HEK293 (cell line): ENCODE data around the gene PIGBOS1.
"Not testable (repeated sequence)": the region's sequence is repeated elsewhere in the genome, so short reads cannot be mapped to it uniquely, and the experiment has no call there.

Experiments
- CTCF ChIA-PET: fragments of 350-600 bp; formaldehyde crosslinking; extraction: SDS; loops from one replicate; lab custom pipeline; 2021; ENCODE audit warnings: antibody characterized with exemption; lab: Yijun Ruan, JAX
- POLR2A ChIA-PET: fragments of 300-600 bp; formaldehyde crosslinking; extraction: SDS; loops from one replicate; lab custom pipeline; 2020; ENCODE audit warnings: antibody characterized with exemption, inconsistent platforms; lab: Yijun Ruan, JAX
- H3K27ac ChIP-seq: fragments of 200-500 bp; sonication (Bioruptor generic); 2 replicates; pipeline ENCODE4 v1.5.1; 2014; ENCODE audit warnings: low read depth, low read length, control low read depth, inconsistent platforms; ENCODE audit errors: extremely low read depth
- H3K36me3 ChIP-seq, 2 experiments: fragments of 200-500 bp in 1 of 2; sonication (Bioruptor generic) in 1 of 2; 1 replicate in 1 of 2; 2 replicates in 1 of 2; pipeline ENCODE4 v1.5.1; 2014 to 2017; ENCODE audit warnings: inconsistent platforms in 2 of 2, low read length in 2 of 2; ENCODE audit not compliant: control insufficient read depth in 2 of 2, insufficient read depth in 1 of 2
- H3K4me1 ChIP-seq: fragments of 200-500 bp; sonication (Bioruptor generic); 2 replicates; pipeline ENCODE4 v1.5.1; 2014; ENCODE audit warnings: mild to moderate bottlenecking, low read length, inconsistent platforms; ENCODE audit not compliant: control insufficient read depth, insufficient read depth
- H3K4me3 ChIP-seq: 2 replicates; pipeline ENCODE4 v1.5.1; 2011; ENCODE audit warnings: low read depth, mild to moderate bottlenecking, control low read depth, low read length, moderate library complexity
- H3K9me3 ChIP-seq: fragments of 200-500 bp; sonication (Bioruptor generic); 2 replicates; pipeline ENCODE4 v1.5.1; 2014; ENCODE audit warnings: low read depth, low read length, inconsistent platforms; ENCODE audit not compliant: control insufficient read depth, insufficient read depth
- KLF8 ChIP-seq: fragments of 450-650 bp; formaldehyde crosslinking; IDR thresholded peaks from 2 replicates; pipeline ENCODE4 v1.5.1; 2016; ENCODE audit warnings: missing biosample characterization, missing genetic modification characterization
- PRDM4 ChIP-seq: fragments of 450-650 bp; formaldehyde crosslinking; IDR thresholded peaks from 2 replicates; pipeline ENCODE4 v1.5.1; 2017; ENCODE audit warnings: missing biosample characterization, missing genetic modification characterization
- SP3 ChIP-seq: fragments of 450-650 bp; formaldehyde crosslinking; IDR thresholded peaks from 2 replicates; pipeline ENCODE4 v1.5.1; 2016; ENCODE audit warnings: missing biosample characterization, missing genetic modification characterization
- ZNF138 ChIP-seq: fragments of 450-650 bp; formaldehyde crosslinking; IDR thresholded peaks from 2 replicates; pipeline ENCODE4 v1.5.1; 2016; ENCODE audit warnings: missing biosample characterization, missing genetic modification characterization, borderline replicate concordance
- ZNF146 ChIP-seq: fragments of 450-650 bp; formaldehyde crosslinking; IDR thresholded peaks from 2 replicates; pipeline ENCODE4 v1.5.1; 2016; ENCODE audit warnings: missing biosample characterization, missing genetic modification characterization
- ZNF37A ChIP-seq: fragments of 450-650 bp; IDR thresholded peaks from 2 replicates; pipeline ENCODE4 v1.5.1; 2018; ENCODE audit warnings: missing biosample characterization, missing genetic modification characterization
- ZNF580 ChIP-seq: fragments of 450-650 bp; formaldehyde crosslinking; IDR thresholded peaks from 2 replicates; pipeline ENCODE4 v1.5.1; 2016; ENCODE audit warnings: missing biosample characterization, missing genetic modification characterization
- ZNF704 ChIP-seq: fragments of 450-650 bp; formaldehyde crosslinking; IDR thresholded peaks from 2 replicates; pipeline ENCODE4 v1.5.1; 2016; ENCODE audit warnings: missing biosample characterization, missing genetic modification characterization
- TF ChIP-seq, protein P1 (sequence below): fragments of 450-650 bp; formaldehyde crosslinking; IDR thresholded peaks from 2 replicates; pipeline ENCODE4 v1.5.1; 2016; ENCODE audit warnings: missing biosample characterization, missing genetic modification characterization
- TF ChIP-seq, protein P2 (sequence below): fragments of 450-650 bp; formaldehyde crosslinking; IDR thresholded peaks from 2 replicates; pipeline ENCODE4 v1.5.1; 2017; ENCODE audit warnings: missing biosample characterization, missing genetic modification characterization
- TF ChIP-seq, protein P3 (sequence below): fragments of 450-650 bp; formaldehyde crosslinking; IDR thresholded peaks from 2 replicates; pipeline ENCODE4 v1.5.1; 2016; ENCODE audit warnings: missing biosample characterization, missing genetic modification characterization
- TF ChIP-seq, protein P4 (sequence below): fragments of 450-650 bp; formaldehyde crosslinking; IDR thresholded peaks from 2 replicates; pipeline ENCODE4 v1.5.1; 2016; ENCODE audit warnings: missing biosample characterization, missing genetic modification characterization

The PIGBOS1 gene

DNA sequence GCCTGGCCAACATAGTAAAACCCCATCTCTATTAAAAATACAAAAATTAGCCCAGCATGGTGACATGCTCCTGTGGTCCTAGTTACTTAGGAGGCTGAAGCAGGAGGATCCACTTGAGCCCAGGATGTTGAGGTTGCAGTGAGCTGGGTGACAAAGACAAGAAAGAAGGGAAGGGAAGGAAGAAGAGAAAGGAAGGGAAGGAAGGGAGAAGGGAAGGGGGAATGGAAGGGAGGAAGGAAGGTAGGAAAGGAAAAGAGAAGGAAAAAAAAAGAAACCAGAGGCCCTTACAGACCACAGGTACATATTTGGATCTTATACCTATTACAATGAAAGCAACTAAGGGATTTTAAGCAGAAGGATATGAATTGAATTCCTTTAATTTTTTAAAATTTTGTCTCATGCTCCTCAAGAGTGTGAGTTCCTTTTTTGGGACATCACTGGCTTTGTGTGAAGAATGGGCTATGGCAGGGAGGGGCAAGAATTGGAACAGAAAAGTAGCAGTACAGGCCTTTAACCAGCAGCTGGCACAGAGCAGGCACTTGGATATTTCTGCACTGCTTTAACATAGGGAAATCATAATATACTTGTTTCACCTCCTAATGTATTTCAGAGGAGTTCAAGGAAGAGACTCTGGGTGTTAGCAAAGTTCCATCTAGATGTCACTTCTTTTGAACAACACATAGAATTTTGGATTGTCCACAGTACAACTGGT lies 37.2 kb downstream of the PIGBOS1 start (continued):
- TF ChIP-seq ZNF704 (no peak), ZNF37A (tag by site-specific recombination) (no peak), PRDM4 (no peak), SP3 (no peak), KLF8 (no peak), ZNF138 (tag by site-specific recombination) (no peak)
- TF ChIP-seq, protein P1, sequence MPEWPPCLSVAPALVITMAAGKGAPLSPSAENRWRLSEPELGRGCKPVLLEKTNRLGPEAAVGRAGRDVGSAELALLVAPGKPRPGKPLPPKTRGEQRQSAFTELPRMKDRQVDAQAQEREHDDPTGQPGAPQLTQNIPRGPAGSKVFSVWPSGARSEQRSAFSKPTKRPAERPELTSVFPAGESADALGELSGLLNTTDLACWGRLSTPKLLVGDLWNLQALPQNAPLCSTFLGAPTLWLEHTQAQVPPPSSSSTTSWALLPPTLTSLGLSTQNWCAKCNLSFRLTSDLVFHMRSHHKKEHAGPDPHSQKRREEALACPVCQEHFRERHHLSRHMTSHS (tag by site-specific recombination), result no peak
- TF ChIP-seq, protein P2, sequence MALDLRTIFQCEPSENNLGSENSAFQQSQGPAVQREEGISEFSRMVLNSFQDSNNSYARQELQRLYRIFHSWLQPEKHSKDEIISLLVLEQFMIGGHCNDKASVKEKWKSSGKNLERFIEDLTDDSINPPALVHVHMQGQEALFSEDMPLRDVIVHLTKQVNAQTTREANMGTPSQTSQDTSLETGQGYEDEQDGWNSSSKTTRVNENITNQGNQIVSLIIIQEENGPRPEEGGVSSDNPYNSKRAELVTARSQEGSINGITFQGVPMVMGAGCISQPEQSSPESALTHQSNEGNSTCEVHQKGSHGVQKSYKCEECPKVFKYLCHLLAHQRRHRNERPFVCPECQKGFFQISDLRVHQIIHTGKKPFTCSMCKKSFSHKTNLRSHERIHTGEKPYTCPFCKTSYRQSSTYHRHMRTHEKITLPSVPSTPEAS (tag by site-specific recombination), result no peak

GRCh38 chr15:55280589-55280988 lies 38.3 kb downstream of the PIGBOS1 start:
- H3K27ac ChIP-seq, POLR2A ChIA-PET, H3K4me3 ChIP-seq, CTCF ChIA-PET, H3K9me3 ChIP-seq, H3K4me1 ChIP-seq, H3K36me3 ChIP-seq: not testable (repeated sequence)
- TF ChIP-seq, protein P3, sequence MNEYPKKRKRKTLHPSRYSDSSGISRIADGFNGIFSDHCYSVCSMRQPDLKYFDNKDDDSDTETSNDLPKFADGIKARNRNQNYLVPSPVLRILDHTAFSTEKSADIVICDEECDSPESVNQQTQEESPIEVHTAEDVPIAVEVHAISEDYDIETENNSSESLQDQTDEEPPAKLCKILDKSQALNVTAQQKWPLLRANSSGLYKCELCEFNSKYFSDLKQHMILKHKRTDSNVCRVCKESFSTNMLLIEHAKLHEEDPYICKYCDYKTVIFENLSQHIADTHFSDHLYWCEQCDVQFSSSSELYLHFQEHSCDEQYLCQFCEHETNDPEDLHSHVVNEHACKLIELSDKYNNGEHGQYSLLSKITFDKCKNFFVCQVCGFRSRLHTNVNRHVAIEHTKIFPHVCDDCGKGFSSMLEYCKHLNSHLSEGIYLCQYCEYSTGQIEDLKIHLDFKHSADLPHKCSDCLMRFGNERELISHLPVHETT (tag by site-specific recombination), result 0 out of 2 replicates have a peak, but pooled peaks have one; percentile 37
- peak; percentile 54; the same call in 1 of the 2 replicates for TF ChIP-seq ZNF580 (tag by site-specific recombination)
- peak; percentile 94 for TF ChIP-seq ZNF146 (tag by site-specific recombination)
- TF ChIP-seq, protein P4, sequence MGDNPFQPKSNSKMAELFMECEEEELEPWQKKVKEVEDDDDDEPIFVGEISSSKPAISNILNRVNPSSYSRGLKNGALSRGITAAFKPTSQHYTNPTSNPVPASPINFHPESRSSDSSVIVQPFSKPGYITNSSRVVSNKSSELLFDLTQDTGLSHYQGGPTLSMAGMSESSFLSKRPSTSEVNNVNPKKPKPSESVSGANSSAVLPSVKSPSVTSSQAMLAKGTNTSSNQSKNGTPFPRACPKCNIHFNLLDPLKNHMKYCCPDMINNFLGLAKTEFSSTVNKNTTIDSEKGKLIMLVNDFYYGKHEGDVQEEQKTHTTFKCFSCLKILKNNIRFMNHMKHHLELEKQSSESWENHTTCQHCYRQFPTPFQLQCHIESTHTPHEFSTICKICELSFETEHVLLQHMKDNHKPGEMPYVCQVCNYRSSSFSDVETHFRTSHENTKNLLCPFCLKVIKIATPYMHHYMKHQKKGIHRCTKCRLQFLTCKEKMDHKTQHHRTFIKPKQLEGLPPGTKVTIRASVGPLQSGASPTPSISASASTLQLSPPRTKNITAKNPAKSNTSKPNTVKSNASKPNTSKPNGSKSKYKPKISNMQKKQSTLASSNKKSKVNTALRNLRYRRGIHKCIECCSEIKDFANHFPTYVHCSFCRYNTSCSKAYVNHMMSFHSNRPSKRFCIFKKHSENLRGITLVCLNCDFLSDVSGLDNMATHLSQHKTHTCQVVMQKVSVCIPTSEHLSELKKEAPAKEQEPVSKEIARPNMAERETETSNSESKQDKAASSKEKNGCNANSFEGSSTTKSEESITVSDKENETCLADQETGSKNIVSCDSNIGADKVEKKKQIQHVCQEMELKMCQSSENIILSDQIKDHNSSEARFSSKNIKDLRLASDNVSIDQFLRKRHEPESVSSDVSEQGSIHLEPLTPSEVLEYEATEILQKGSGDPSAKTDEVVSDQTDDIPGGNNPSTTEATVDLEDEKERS (tag by site-specific recombination), result peak; percentile 79; the same call in 1 of the 2 replicates
